ENCODE results near the gene PCGF3. TPM values are rescaled to one million over a fixed set of nuclear protein-coding genes. Genes with fewer than 3 reads are reported as not detected.
A peak's percentile ranks its signal among the peaks of the same experiment; 100 is the strongest.
"Not testable (repeated sequence)": the region's sequence is repeated elsewhere in the genome, so short reads cannot be mapped to it uniquely, and the experiment has no call there.

Gene PCGF3
- total RNA-seq, 1 donor from 2014 or later, result 50.3 TPM

DNA sequence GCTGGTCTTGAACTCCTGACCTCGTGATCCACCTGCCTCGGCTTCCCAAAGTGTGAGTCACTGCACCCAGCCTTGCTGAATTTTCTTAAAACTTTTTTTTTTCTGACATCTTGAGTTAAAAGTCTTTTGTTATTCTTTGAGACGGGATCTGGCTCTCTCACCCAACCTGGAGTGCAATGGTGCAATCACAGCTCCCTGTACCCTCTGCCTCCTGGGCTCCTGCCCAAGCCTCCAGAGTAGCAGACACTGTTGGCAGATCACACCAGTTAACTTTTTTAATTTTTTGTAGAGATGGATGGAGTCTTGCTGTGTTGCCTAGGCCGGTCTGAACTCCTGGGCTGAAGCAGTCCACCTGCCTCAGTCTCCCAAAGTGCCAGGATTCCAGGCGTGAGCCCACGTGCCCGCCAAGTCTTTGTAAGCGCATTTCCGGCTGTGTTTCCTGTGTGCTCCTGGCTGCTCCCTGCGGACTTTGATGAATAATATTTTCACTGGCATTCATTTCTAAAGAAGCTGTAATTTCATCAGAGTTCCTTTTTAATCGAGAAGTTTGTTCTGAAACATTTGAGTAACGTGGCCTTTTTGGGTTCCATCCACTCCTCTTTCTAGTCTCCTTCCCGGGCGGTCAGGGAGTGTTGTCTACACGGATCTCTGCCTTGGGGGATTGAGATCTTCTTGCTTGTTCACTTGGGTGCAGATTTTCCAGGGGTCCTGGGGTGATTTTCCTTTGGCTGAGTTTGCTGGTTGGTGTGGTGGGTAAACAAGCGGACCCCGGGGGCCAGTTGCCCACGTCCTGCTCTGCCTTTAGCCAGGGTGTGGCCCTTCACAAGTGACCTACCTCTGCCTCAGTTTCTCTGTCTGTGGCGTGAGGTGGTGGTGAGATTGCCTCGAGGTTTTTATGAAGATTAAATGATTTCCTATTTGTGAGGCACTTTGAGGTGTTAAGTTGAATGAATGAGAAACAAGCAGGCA, 44.4 kb downstream of the PCGF3 start:
- intact Hi-C loops (cut with DNase I), result no loop called here
- DNase-seq (ENCODE audit: low spot score), result no peak
- ATAC-seq, result peak; percentile 94

DNA sequence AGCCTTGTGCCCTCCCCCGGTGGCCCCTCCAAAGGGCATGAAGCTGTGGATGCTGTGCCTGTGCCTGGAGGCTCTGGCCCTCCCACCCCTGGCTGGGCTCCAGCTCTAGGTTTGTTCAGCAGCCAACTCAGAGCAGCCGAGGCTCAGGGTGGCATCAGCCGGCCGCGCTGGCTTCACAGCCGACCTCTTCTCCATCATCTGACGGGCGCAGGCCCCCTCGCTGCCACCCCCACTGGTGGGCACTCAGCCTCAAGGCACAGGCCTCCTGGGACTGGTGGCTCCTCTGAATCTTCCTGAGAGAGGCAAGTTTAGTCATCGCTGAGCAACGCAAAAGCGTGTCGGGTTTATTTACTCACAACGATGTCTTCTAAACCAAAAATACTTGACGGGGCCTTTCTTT, 46.0 kb downstream of the PCGF3 start:
- intact Hi-C loops (cut with DNase I), result no loop called here
- no peak for DNase-seq (ENCODE audit: low spot score)
- no peak for ATAC-seq

DNA sequence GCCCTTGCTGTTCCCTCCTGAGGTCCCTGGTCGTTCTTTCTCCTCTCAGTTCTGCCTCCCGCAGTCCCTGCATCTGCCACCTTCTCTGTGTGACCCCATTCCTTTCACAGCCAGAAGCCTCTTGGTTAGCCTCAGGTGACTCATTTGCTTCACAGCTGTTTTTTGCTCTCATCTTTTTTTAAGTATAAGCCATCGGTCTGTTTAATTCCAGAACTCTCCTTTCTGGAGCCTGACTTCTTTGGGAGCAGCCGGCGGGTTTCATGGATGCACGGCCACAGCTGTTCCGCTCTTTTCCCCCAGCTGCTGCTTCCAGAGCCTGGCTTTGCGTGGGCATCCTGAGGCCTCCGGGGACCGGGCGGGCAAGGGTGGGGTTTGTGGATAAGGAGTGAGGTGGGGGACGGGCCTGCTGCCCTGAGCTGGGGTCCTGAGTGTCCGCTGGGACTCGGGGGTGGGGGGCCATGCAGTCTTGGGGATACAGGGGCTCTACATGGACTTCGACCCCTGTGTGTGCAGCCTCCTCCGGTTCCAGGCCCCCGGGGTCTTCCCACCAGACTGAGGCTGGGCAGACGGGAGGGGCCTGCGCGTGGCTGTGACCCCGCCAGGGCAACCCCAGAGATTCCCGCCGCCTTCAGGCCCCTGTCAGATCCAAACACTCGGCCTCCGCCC, 46.7 kb downstream of the PCGF3 start:
- no peak for DNase-seq (ENCODE audit: low spot score)
- intact Hi-C loops (cut with DNase I), result no loop called here
- ATAC-seq, result no peak

DNA sequence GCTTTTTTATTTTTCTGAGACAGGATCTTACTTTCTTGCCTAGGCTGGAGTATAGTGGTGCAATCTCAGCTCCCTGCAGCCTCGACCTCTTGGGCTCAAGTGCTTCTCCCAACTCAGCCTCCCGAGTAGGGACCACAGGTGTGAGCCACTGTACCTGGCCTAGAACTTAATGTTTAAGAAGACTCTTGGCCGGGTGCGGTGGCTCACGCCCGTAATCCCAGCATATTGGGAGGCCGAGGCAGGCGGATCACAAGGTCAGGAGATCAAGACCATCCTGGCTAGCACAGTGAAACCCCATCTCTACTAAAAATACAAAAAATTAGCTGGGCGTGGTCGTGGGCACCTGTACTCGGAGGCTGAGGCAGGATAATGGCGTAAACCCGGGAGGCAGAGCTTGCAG, 47.6 kb downstream of the PCGF3 start:
- intact Hi-C loops (cut with DNase I), result not testable (repeated sequence)

DNA sequence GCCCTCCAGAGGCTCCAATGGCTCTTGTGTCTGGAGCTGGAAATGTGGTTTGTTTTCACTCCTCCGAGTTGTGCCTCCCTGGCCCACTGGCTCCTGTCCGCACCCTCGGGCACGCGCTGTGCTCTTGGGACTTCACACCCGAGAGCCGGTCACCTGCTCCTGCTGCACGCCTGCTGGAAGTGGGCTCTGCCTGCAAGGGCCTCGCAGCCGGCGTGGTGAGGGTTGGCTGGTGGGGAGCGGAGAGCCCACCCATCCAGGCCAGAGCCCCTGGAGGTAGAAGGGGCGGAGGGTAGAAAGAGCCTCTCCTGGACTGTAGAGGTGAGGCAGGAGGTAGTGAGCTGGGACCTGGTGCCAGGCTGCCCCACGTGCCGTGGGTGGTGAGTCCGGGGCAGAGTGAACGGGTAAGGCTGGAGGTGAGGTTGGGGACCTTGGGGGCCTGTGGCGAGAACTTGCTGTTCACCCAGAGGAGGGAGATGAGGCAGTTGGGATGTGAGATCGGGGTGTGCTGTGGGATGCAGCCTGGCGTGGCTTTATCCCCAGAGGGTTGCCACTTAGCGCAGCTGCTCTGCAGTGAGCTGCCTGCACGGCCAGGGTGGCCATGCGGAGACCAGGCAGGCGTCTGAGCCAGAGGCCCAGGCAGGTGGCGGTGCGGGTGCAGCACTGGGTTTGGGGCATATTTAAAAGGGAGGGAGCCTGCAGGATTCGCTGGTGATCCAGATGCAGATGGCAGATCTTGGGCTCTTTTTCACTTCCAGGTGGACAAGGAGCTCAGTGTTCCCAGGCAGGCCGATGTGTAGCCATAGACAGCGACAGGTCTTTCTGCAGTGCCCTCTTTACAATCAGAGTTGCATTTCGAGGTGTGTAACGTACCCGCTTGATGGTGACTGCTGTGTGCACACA, 48.8 kb downstream of the PCGF3 start:
- no peak for DNase-seq (ENCODE audit: low spot score)
- no peak for ATAC-seq
- intact Hi-C loops (cut with DNase I), result loop anchor here (2.0 kb wide), 1 partner anchor 14 kb away; no protein-coding TSS in a partner anchor

More for the DNA sequence above, 47.6 kb downstream of the PCGF3 start:
- not testable (repeated sequence) for DNase-seq (ENCODE audit: low spot score); ATAC-seq

DNA sequence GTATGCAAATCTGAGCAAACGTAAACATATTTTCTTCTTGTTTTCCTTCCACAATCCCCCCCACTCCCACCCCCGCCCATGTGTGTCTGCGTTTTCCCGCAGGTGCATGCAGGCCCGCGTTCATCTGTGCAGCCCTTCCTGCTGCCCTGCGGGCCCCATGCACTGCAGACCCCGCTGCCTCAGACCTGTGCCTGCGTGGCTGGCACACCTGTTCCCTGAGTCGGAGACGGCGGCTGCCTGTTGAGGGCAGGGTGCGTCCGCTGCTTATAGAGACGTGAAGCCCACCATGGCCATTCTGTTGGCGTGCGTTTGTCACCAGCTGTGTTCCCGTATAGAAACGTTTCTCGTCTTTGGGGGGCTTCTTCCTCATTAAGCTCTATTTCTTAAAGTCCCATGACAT, 51.5 kb downstream of the PCGF3 start:
- ATAC-seq, result no peak
- no peak for DNase-seq (ENCODE audit: low spot score)
- intact Hi-C loops (cut with DNase I), result no loop called here

DNA sequence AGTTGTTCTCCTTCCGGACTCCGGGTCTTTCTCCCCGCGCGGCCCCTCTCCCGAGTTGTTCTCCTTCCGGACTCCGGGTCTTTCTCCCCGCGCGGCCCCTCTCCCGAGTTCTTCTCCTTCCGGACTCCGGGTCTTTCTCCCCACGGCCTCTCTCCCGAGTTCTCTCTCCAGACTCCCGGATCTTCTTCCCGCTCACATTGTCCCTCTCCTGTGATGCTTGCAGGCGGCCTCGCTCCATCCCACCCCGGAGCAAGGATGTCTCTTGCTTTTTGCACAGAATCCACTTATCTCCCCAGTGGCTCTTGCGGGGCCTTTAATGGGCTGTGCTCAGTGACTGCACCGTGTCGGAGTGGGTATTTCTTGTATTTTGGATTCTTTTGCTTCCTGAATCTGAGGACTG, 54.2 kb downstream of the PCGF3 start:
- intact Hi-C loops (cut with DNase I), result loop anchor here (5.0 kb wide), 1 partner anchor 62 kb away; no protein-coding TSS in a partner anchor
- ATAC-seq; DNase-seq (ENCODE audit: low spot score): not testable (repeated sequence)

DNA sequence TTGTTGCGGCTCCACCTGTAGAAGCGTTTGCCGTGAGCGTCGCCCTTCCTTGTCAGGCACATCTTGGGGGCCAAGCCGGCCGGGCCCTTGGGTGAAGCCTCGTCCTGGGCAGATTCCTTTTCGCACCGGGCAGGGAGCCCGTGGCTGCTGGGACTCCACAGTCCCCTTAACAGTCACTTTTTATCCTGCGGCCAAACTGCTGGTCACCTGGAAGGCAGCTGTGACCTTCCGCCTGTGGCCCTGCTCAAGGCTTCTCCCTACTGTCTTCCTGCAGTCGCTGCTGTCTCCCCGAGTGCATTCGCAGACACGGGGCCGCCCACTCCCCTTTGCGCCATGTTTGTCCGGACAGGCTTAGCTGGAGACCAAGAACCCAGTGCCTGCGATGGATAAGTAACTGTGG, 55.0 kb downstream of the PCGF3 start:
- no peak for DNase-seq (ENCODE audit: low spot score)
- ATAC-seq, result no peak
- intact Hi-C loops (cut with DNase I), result loop anchor here (5.0 kb wide), 1 partner anchor 62 kb away; no protein-coding TSS in a partner anchor

DNA sequence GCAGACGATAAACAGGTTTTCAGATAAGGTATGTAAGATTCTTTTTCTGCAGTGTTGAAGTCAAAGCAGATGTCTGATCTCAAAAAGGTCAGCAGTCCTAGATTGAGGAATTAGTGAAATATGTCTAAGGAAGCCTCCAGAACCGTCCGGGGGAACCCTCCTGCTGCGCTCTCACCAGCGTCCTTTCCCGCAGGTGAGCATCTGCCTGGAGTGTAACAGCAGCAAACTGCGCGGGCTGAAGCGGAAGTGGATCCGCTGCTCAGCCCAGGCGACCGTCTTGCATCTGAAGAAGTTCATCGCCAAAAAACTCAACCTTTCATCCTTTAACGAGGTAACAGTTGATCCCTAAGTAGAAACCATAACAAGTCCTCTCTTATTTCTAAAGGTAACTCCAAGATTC, 55.5 kb downstream of the PCGF3 start:
- DNase-seq (ENCODE audit: low spot score) (no peak), ATAC-seq (no peak)
- intact Hi-C loops (cut with DNase I), result loop anchor here (5.0 kb wide), 1 partner anchor 61 kb away; no protein-coding TSS in a partner anchor

DNA sequence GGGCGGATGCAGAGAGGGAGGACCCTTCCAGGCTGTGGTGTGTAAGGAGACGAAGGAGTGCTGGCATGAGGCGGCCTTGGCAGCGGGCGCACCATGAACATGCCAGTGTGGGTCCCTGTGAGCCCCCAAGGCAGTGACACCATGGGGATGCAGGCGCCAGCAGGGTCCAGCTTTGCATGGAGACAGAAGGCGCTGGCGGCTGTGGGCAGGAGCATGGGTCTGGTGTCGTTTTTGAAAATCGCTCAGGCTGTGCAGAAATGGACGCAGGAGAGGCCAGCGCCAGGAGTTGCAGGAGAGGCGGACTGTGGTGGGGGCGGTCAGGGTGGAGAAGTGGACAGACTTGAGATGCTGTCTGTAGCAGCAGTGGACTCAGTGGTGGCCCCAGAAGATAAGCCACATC, 56.1 kb downstream of the PCGF3 start:
- intact Hi-C loops (cut with DNase I), result loop anchor here (5.0 kb wide), 1 partner anchor 61 kb away; no protein-coding TSS in a partner anchor
- DNase-seq (ENCODE audit: low spot score) (no peak), ATAC-seq (no peak)

DNA sequence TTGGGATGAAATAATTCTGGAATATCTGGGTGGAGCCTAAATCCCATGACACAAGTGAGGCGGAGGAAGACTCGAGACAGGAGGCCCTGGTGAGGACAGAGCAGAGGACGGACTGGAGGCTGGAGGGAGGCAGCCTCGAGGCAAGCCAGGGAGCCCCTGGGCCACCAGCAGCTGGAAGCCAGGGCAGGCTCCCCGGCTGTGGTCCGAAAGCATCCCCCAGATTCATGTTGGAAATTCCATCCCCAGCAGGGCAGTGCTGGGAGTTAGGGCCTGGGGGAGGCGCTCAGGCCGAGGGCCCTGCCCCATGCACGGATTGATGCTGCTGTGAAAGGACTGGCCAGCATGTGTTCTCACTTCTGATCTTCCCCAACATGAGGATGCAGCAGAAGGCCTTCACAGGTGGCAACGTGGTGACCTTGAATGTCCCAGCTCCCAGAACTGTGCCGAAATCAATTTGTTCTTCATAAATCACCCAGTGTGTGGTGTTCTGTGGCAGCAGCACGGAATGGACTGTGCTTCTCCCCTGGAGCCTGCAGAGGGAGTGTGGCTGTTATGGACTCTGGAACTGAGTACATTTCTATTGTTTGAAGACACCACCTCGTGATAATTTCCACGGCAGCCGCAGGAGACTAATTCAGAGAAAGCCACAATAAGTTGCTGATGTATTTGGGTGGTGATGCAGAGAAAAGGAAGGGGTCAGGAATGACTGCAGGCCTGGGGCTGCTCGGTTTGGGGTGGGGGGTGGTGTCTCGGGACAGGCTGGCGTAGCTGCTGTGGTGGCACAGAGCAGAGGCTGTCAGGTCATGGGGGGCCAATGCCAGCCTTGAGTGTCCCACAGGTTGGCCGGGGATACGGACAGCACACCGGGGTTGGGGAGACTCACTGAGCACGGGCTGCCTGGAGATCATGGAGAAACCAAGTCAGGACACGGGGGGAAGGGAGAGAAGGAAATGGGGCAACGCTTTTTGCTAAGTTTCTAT, 56.9 kb downstream of the PCGF3 start:
- intact Hi-C loops (cut with DNase I), result loop anchor here (5.0 kb wide), 1 partner anchor 60 kb away; no protein-coding TSS in a partner anchor
- ATAC-seq (peak; percentile 43), DNase-seq (ENCODE audit: low spot score) (peak; percentile 55)

DNA sequence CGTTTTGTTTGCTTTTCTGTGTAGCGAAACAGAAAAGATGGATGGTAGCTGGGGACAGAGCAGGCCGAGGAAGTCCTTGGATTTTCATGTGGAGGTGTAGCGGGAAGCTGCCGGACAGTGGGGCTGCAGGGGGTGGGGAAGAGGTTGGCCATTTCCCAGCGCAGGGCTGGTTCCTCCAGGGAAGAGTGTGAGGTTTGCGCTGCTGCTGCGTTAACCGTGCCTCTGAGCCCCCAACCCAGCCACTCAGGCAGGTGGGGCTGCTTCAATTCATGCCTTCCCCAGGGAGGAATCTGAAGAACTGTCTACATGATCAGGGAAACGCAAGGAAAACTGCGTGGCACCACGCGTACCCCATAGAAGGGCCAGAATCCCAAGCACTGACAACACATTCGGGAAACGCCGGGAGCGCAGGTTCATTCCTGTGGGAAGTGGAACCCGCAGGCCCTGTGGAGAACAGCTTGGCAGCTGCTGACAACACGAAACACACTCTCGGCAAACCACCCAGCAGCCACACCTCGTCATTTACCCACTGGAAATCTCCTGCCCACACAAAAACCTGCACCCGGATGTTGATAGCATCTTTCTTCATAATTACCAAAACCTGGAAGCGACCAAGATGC, 57.7 kb downstream of the PCGF3 start:
- intact Hi-C loops (cut with DNase I), result loop anchor here (5.0 kb wide), 1 partner anchor 59 kb away; no protein-coding TSS in a partner anchor
- DNase-seq (ENCODE audit: low spot score), result no peak
- ATAC-seq, result no peak

DNA sequence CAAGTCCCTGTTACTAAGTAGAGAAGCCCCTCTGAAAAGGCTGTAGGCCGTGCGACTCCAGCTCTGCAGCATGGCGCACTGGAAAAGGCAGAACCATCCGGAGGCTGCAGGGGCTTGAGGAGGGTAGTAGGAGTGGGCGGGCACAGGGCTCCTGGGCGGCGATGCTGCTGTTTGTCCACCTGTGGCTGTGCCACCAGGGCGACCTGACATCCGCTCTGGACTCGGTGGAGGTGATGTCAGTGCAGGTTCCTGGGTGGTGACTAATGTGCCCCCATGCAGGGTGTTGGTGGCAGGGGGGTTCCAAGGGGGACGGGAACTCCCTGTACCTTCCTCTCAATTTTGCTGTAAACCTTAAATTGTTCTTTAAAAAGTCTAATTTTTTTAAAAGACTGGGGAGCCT, 58.3 kb downstream of the PCGF3 start:
- intact Hi-C loops (cut with DNase I), result loop anchor here (5.0 kb wide), 1 partner anchor 58 kb away; no protein-coding TSS in a partner anchor
- DNase-seq (ENCODE audit: low spot score), result no peak
- ATAC-seq, result peak; percentile 6

DNA sequence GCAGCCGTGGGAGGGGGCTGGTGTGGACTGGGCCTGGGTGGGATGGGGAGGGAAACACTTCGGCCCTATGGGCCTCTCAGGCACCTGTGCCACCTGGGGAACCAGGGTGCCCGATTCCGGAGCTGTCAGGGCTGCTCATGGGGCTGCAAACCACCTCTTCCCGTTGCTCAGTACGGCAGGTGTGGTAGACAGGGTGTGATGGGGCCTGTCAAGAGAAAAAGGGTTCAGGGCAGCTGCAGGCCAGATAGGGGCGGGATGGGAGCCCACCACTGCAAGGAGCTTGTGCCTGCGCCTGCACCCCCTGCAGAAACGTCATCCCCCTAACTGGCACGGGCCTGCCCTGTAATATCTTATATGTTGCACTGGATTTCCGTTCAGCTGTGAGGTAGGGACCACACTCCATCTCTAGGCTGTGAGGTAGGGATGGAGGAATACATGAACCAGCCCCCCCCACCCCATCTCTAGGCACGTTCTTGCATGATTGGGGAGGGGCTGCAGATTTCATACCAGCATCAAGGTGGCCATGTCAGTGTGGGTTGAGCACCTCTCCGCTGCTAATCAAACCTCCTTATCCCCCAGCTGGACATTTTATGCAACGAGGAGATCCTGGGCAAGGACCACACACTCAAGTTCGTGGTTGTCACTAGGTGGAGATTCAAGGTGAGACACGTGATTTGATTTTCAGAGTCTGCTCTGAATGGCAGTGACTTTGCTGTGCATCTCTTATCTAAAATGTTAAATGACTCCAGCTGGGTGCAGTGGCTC, 59.0 kb downstream of the PCGF3 start:
- ATAC-seq (no peak), DNase-seq (ENCODE audit: low spot score) (no peak)
- intact Hi-C loops (cut with DNase I), result loop anchor here (5.0 kb wide), 1 partner anchor 58 kb away; no protein-coding TSS in a partner anchor

DNA sequence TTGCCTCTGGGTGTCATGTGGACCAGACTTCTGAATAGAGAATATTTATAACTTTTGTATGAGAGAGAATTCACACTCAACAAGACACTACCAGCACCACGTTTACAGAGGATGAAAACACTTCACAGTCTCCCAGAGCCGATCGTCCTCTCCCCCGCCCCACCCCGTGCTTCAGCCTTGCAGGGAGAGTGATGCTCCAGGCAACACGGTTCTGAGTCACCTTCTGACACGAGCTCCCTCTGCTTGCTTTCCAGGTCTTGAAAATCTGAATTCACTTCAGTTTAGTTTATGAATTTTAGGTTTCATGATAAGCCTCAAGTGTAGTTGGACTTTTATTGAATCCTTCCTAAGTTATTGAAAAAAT, 60.5 kb downstream of the PCGF3 start:
- intact Hi-C loops (cut with DNase I), result no loop called here

DNA sequence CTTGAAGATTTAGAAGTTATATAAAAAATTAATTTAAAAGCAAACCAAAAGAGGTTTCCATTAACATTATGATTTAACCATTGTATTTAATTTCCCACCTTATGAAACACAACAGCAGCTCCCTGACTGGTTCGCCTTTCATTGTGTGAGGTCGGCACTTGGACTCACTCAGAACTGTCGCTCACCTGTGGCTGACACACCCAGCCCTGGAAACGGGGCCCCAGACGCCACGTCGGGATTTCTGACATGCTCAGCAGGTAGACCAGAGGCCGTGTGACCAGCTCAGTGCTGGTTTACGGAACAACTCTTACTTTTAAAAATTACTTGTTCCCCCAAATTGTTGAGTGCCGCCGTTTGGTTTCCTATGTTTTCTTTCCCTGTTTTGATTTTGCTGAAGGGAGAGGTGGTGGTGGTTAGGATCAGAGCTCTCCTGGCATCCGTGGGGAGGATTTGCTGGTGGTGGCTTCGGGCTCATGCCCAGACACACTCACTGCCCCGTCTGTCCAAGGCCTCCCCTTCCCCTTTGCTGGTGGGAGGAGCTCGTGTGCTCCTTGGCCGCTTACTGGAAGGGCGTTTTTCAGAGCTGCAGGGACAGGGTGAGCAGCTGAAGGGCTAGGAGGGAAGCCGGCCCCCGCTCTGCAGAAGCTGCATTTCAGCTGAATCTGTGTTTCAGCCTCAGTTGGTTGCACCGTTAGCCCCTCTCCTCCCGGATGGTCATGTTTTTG, 61.1 kb downstream of the PCGF3 start:
- DNase-seq (ENCODE audit: low spot score), result no peak
- intact Hi-C loops (cut with DNase I), result no loop called here

More for the DNA sequence above, 60.5 kb downstream of the PCGF3 start:
- DNase-seq (ENCODE audit: low spot score) (no peak), ATAC-seq (no peak)

More for the DNA sequence above, 61.1 kb downstream of the PCGF3 start:
- ATAC-seq, result no peak
